Ovary (tissue), 3 donors: Measurements from ENCODE around the gene TBXAS1.

Experiments
- EP300 ChIP-seq: sonication (generic); formaldehyde crosslinking; IDR thresholded peaks from one replicate; pipeline ENCODE4 v1.6.1; 2017; ENCODE audit warnings: antibody characterized with exemption
- POLR2A ChIP-seq: fragments of 450-650 bp; IDR thresholded peaks from one replicate; pipeline ENCODE4 v1.6.1; 2017; ENCODE audit warnings: antibody characterized with exemption, mild to moderate bottlenecking, moderate library complexity
- TF ChIP-seq, protein P1 (sequence below), 3 donors: fragments of 450-650 bp in 2 of 3; fragments of 200-600 bp in 1 of 3; IDR thresholded peaks; one replicate each; pipeline versions ENCODE4 v1.5.1 to v1.8.0; 2016 to 2022; ENCODE audit warnings: antibody characterized with exemption in 3 of 3, mild to moderate bottlenecking in 1 of 3
- donor health status: DM: no; HTN: no; CAD: no.

DNA sequence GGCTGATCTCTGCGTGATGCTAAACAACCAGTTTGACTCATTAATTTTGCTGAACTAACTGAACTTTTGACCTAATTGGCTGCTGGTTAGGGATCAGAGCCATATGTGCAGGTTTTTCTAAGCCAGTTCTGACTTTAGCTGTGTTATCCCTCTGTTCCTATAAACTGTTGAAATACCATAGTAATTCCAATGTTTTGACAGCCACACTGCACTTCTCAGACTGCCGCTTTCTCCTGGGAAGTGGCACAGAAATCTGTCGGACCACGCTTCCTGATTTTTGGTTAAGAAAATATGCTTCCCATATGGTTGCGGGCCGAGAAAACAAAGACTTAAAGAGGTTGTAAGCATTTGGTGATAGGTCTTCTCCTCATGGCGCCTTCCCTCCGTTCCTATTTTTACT is 42.3 kb downstream of the TBXAS1 start:
- TF ChIP-seq, protein P1, sequence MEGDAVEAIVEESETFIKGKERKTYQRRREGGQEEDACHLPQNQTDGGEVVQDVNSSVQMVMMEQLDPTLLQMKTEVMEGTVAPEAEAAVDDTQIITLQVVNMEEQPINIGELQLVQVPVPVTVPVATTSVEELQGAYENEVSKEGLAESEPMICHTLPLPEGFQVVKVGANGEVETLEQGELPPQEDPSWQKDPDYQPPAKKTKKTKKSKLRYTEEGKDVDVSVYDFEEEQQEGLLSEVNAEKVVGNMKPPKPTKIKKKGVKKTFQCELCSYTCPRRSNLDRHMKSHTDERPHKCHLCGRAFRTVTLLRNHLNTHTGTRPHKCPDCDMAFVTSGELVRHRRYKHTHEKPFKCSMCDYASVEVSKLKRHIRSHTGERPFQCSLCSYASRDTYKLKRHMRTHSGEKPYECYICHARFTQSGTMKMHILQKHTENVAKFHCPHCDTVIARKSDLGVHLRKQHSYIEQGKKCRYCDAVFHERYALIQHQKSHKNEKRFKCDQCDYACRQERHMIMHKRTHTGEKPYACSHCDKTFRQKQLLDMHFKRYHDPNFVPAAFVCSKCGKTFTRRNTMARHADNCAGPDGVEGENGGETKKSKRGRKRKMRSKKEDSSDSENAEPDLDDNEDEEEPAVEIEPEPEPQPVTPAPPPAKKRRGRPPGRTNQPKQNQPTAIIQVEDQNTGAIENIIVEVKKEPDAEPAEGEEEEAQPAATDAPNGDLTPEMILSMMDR (IDR thresholded peaks at IDR 0.05), result no peak
- no peak for TF ChIP-seq POLR2A
- TF ChIP-seq EP300, result no peak
